ENCODE results near the gene ADM5.
A peak's percentile ranks its signal among the peaks of the same experiment; 100 is the strongest.

The ADM5 gene, protein sequence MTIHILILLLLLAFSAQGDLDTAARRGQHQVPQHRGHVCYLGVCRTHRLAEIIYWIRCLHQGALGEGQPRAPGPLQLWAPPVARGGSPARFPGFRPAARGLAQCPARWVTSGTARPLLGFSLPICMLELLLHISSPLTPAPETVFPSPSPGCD

DNA sequence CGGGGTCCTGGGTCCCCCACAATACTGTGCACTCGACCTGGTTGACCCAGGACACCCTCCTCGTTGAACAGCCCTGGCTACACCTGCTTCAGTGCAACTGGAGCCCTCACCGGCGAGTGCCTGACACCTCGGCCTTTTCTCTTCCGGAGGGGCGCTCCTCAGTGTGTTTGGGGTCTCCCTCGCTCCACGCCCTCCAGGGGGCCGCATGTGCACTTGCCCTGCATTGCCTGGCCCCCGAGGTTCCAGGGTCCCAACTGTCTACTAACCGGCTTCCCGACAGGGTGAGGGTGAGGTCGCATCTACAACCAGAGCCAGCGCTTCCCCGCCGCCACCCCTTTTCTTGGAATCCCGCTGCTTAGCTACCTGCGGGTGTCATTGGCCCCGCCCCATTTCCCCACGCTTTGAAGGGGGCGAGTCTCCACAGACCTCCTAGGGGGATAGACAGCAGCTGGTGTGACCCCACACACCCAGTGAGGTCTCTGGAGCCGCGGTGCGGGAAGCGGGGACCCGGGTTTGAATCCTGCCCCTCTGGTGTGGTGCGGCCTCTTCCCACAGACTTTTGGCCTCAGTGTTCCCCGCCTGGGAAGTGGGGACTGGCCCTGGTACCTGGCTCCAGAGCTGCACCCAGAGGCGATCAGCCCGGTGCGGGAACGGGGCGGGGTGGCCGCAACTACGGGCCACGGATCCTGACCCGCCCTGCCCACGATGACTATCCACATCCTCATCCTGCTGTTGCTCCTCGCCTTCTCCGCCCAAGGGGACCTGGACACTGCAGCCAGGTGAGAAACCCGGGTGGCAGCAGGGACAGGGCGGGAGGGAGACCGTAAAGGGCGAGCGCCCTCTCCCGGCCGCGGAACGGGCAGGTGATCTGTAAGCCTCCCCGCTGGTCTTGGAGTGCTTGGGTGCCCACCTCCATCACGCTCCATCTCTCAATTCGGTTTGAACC is at the start of gene ADM5:
Gene ADM5 (plus strand): TSS at position 462 of the 946 bp plus-strand sequence. CDS start 244 bp downstream, at position 706.
- DNase-seq (ENCODE audit: low read depth): no peak

- DNase-seq (ENCODE audit: low read depth): peak; percentile 99
These were observed 49.1 kb upstream of the ADM5 start, which contains the start of gene RRAS for GRCh38 chr19:49640113-49640898. Gene RRAS, minus strand, starts transcription at chr19:49640143. Its CDS starts 45 bp downstream, at chr19:49640098.

- peak; percentile 96 for DNase-seq (ENCODE audit: low read depth)
These were observed 47.5 kb upstream of the ADM5 start, which contains the start of gene SCAF1 for GRCh38 chr19:49641688-49642491. Gene SCAF1, plus strand, starts transcription at chr19:49642209. Its CDS starts 2,818 bp downstream, at chr19:49645027.

DNA sequence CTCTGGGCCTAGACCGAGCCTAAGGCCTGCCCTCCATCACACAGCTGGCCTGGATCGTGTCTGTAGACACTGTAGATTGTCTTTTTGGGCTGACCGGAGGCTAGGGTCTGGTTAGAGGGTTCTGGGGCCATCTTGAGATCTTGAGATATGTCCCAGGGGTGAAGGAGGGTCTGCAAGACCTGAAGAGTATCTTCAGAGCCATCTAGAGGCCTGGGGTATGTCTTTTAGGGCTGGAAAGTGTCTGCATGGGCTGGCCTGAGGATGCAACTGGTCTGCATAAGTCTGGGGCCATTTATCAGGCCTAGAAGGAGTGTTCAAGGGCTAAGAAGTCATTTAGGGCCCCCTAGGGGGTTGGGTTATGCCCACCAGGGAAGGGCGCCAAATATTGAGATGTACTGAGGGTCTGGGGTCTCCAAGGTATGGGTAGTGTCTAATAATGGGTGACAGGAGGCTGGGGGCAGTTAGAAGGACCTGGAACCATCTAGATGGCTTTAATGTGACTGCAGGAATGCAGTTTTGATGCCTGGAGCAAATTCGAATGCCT is 46.8 kb upstream of the ADM5 start:
- no peak for DNase-seq (ENCODE audit: low read depth)

DNA sequence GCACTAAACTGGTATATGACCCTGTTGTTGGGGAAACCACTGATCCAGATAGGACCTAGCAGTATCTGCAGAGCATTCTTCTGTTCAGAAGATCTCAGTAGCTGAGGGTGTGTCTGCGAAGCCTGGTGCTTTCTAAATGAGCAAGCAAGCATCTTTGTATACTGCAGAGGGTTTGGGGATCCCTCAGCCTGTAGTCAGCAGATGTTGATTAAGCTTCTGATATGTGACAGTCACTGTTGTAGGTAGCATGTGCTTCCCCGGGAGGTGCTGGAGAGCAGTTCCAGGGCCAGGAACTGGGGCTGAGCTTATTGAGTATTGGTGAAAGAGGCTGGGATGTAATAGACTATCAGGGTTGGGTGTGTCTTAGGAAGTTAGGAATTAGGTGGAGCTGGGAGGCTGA is 45.9 kb upstream of the ADM5 start:
- no peak for DNase-seq (ENCODE audit: low read depth)

GRCh38 chr19:49645592-49645991 is 43.8 kb upstream of the ADM5 start:
- DNase-seq (ENCODE audit: low read depth): no peak

DNA sequence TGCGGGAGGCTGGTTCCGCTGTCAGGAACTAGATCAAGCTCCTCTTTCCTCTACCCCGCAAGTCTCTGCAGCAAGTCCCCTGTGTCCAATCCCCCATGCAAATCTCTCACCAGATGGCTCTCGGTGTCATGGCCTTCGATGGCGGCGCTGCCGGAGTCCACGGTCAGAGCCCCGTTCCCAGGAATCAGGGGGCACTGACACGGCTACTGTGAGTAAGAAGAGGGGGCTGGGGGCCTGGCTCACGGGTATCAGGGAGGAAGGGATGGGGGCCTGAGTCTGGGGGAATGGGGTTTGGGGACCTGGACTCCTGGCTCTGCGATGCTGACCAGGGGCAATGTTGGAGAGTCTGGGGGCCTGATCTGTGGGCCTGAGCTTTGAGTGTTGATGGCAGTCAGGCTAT is 43.4 kb upstream of the ADM5 start:
- no peak for DNase-seq (ENCODE audit: low read depth)

DNA sequence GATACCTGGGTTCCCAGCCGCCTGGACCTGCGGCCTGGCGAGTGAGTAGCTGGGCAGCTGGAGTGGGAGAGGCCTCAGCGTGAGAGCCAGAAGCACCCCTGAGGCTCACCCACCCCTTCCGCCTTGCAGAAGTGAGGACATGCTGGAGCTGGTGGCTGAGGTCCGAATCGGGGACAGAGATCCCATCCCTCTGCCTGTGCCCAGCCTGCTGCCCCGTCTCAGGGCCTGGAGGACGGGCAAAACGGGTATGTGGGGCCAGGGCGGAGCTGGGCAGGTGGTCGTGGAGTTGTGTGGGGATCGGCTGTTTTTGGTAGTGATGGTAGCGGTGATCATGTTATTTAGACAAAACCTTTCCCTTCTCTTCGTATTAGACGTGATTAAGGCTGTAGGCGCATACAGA is 42.8 kb upstream of the ADM5 start:
- no peak for DNase-seq (ENCODE audit: low read depth)

DNA sequence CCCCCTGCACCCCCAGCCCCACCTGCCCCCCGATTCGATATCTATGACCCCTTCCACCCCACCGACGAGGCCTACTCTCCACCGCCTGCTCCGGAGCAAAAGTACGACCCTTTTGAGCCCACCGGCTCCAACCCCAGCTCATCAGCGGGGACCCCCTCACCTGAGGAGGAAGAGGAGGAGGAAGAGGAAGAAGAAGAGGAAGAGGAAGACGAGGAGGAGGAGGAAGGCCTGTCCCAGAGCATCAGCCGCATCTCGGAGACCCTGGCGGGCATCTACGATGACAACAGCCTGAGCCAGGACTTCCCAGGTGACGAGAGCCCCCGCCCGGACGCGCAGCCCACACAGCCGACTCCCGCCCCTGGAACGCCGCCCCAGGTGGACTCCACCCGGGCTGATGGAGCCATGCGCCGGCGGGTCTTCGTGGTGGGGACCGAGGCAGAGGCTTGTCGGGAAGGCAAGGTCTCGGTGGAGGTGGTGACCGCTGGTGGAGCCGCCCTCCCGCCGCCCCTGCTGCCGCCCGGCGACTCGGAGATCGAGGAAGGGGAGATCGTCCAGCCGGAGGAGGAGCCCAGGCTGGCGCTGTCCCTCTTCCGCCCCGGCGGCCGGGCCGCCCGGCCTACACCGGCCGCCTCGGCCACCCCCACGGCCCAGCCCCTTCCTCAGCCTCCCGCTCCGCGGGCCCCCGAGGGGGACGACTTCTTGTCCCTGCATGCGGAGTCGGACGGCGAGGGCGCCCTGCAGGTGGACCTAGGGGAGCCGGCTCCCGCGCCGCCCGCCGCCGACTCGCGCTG is 38.2 kb upstream of the ADM5 start:
- DNase-seq (ENCODE audit: low read depth): no peak

DNA sequence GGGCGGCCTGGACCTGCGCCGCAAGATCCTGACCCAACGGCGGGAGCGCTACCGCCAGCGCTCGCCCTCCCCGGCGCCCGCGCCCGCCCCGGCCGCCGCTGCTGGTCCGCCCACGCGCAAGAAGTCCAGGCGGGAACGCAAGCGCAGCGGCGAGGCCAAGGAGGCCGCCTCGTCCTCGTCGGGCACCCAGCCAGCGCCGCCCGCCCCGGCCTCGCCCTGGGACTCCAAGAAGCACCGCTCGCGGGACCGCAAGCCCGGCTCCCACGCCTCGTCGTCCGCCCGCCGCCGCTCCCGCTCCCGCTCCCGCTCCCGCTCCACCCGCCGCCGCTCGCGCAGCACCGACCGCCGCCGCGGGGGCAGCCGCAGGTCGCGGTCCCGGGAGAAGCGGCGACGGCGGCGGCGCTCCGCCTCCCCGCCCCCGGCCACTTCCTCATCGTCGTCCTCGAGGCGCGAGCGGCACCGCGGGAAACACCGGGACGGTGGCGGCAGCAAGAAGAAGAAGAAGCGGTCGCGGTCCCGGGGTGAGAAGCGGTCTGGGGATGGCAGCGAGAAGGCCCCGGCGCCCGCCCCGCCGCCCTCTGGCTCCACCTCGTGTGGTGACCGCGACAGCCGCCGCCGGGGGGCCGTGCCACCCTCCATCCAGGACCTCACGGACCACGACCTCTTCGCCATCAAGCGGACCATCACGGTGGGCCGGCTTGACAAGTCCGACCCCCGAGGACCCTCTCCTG is 37.4 kb upstream of the ADM5 start:
- no peak for DNase-seq (ENCODE audit: low read depth)

DNA sequence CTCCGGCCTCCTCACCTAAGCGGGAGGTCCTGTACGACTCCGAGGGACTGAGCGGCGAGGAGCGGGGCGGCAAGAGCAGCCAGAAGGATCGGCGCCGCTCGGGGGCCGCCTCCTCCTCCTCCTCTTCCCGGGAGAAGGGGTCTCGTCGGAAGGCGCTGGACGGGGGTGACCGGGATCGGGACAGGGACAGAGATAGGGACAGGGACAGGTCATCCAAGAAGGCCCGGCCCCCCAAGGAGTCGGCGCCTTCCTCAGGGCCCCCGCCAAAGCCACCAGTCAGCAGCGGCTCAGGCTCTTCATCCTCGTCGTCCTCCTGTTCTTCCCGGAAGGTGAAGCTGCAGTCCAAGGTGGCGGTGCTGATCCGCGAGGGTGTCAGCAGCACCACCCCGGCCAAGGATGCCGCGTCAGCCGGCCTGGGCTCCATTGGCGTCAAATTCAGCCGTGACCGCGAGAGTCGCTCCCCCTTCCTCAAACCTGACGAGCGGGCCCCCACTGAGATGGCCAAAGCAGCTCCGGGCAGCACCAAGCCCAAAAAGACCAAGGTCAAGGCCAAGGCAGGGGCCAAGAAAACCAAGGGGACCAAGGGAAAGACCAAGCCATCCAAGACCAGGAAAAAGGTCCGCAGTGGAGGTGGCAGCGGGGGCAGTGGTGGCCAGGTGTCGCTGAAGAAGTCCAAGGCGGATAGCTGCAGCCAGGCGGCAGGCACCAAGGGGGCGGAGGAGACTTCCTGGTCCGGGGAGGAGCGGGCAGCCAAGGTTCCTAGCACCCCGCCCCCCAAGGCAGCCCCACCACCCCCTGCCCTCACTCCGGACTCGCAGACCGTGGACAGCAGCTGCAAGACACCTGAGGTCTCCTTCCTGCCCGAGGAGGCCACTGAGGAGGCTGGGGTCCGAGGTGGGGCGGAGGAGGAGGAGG is 36.6 kb upstream of the ADM5 start:
- DNase-seq (ENCODE audit: low read depth): no peak

DNA sequence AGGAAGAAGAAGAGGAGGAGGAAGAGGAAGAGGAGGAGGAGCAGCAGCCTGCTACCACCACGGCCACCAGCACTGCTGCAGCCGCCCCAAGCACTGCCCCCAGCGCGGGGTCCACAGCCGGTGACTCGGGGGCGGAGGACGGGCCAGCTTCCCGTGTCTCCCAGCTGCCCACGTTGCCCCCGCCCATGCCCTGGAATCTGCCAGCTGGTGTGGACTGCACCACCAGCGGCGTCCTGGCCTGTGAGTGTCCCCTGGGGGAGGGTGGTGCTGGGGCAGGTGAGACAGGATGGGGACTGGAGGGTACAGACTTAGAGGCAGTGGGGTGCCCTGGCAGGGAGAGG is 36.0 kb upstream of the ADM5 start:
- DNase-seq (ENCODE audit: low read depth): no peak

GRCh38 chr19:49654581-49654980 is 34.8 kb upstream of the ADM5 start:
- DNase-seq (ENCODE audit: low read depth): no peak

- DNase-seq (ENCODE audit: low read depth): no peak
These were observed 33.6 kb upstream of the ADM5 start for GRCh38 chr19:49655570-49656455.

DNA sequence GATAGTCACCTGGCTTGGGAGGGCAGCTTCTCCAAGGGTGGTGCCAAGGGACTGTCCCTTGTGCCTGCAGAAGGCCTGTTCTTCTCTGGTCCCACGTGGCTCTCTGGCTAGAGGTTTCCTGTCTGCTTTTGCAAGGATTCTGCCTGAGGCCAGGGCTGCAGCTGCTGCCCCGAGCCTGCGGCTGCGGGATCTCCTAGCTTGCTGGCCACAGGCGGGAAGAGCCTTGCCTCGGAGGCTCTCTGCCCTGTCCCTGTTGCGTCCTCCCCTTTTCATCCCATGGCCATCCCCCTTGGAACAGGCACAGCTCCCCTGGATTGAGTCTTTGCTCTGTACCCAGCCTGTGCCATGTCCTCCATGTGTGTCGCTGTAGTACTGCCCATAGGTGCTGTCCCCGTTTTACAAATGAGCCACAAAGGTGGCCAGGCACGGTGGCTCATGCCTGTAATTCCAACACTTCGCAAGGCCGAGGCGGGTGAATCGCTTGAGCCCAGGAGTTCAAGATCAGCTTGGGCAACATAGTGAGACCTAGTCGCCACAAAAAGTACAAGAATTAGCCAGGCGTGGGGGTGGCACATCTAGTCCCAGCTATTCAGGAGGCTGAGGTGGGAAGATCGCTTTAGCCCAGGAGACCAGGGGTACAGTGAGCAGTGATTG is 32.8 kb upstream of the ADM5 start:
- no peak for DNase-seq (ENCODE audit: low read depth)

DNA sequence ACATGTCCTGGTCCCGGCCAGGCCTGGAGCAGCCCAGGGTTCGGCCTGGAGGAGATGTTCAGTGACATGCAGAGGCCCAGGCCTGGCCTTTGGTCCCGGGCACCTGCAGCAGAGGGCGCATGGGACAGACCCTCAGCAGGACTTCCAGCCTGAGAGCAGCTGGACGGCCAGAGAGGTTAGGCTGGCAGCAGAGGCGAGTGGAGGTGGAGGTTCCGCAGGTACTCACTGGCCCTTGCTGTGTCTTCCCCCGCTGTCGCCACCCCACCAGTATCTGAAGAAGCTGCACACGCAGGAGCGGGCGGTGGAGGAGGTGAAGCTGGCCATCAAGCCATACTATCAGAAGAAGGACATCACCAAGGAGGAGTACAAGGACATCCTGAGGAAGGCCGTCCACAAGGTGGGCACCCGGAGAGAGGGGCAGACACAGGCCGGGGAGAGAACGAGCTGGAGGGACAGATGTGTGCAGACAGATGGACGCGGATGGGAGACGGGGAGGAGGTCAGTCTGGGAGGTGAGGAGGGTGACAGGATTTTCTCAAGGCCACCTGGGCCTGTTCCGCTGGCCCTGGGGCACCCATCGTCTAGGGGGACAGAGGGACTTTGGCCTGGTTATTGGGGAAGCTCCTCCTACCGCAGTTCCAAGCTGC is 31.8 kb upstream of the ADM5 start:
- no peak for DNase-seq (ENCODE audit: low read depth)

- no peak for DNase-seq (ENCODE audit: low read depth)
These were observed 31.3 kb upstream of the ADM5 start for GRCh38 chr19:49658139-49658517.
